H1 (cell line): Measurements from ENCODE around the gene LINGO4. TPM values are rescaled to one million over a fixed set of nuclear protein-coding genes. Genes with fewer than 3 reads are reported as not detected.

Experiments
- CTCF ChIA-PET: fragments of 300-600 bp; sonication (Branson Sonifier 250); formaldehyde crosslinking; loops from one replicate; lab custom pipeline; 2021; ENCODE audit not compliant: partially characterized antibody; lab: Charles Lee
- POLR2A ChIA-PET: fragments of 300-600 bp; sonication (Branson Sonifier 250); formaldehyde crosslinking; loops from one replicate; lab custom pipeline; 2021; ENCODE audit warnings: inconsistent platforms; ENCODE audit not compliant: partially characterized antibody; lab: Charles Lee
- DNase-seq, 2 experiments: peaks; one replicate each; pipeline versions ENCODE4 v3.0.0 to v3.0.0-alpha.2; 2010 to 2022; ENCODE audit warnings: low spot score in 2 of 2, low read depth in 1 of 2, mixed read lengths in 1 of 2
- FAIRE-seq: peaks from 2 replicates; lab custom pipeline; 2011; peaks lifted over from hg19 to GRCh38; lab: Jason Lieb, UNC
- H2AFZ ChIP-seq: 2 replicates; pipeline ENCODE4 v1.8.1; 2012; ENCODE audit warnings: low read length, inconsistent platforms
- H2AK5ac ChIP-seq: 2 replicates; pipeline ENCODE4 v1.6.1; 2013; ENCODE audit warnings: low read depth, low read length
- H2BK120ac ChIP-seq: replicated peaks from 2 replicates; pipeline ENCODE3; 2013; ENCODE audit warnings: low read depth, low read length, inconsistent platforms
- H2BK12ac ChIP-seq: 2 replicates; pipeline ENCODE4 v1.6.1; 2013; ENCODE audit warnings: low read depth, low read length
- H2BK15ac ChIP-seq: 2 replicates; pipeline ENCODE4 v1.6.1; 2013; ENCODE audit warnings: low read length
- H2BK20ac ChIP-seq: 2 replicates; pipeline ENCODE4 v1.6.1; 2013; ENCODE audit warnings: low read length
- H2BK5ac ChIP-seq: 2 replicates; pipeline ENCODE4 v1.6.1; 2013; ENCODE audit warnings: low read depth, low read length
- H3K14ac ChIP-seq: 2 replicates; pipeline ENCODE4 v1.6.1; 2013; ENCODE audit warnings: inconsistent platforms; ENCODE audit not compliant: insufficient read length
- H3K18ac ChIP-seq: 2 replicates; pipeline ENCODE4 v1.6.1; 2013; ENCODE audit warnings: low read length; ENCODE audit errors: extremely low read depth
- H3K23ac ChIP-seq: 2 replicates; pipeline ENCODE4 v1.6.1; 2013; ENCODE audit warnings: inconsistent platforms; ENCODE audit not compliant: insufficient read length
- H3K23me2 ChIP-seq: 2 replicates; pipeline ENCODE4 v1.6.1; 2013; ENCODE audit warnings: low read depth, low read length
- H3K27ac ChIP-seq: 2 replicates; pipeline ENCODE4 v1.6.1; 2011; ENCODE audit warnings: low read depth, low read length, inconsistent platforms
- H3K27me3 ChIP-seq, 4 experiments: replicated peaks in 1 of 4; 1 replicate in 1 of 4; 2 replicates in 3 of 4; pipeline versions ENCODE4 v1.6.1 to v1.8.1; 2011 to 2013; ENCODE audit warnings: low read length in 3 of 4, mild to moderate bottlenecking in 3 of 4, inconsistent platforms in 2 of 4, mixed read lengths in 2 of 4, moderate library complexity in 1 of 4; ENCODE audit not compliant: control insufficient read depth in 3 of 4, insufficient read depth in 3 of 4; ENCODE audit errors: extremely low read depth in 1 of 4
- H3K36me3 ChIP-seq, 4 experiments: 2 replicates each; pipeline versions ENCODE4 v1.6.1 to v1.8.1; 2011 to 2013; ENCODE audit warnings: mild to moderate bottlenecking in 4 of 4, low read length in 3 of 4, moderate library complexity in 2 of 4, control low read depth in 1 of 4, inconsistent platforms in 1 of 4; ENCODE audit not compliant: insufficient read depth in 4 of 4, control insufficient read depth in 2 of 4
- H3K4ac ChIP-seq: replicated peaks from 2 replicates; pipeline ENCODE3; 2013; ENCODE audit warnings: low read length, low read depth, mixed read lengths, inconsistent platforms; ENCODE audit not compliant: insufficient read length
- H3K4me1 ChIP-seq, 4 experiments: replicated peaks in 1 of 4; 1 replicate in 1 of 4; 2 replicates in 3 of 4; pipeline versions ENCODE4 v1.6.1 to v1.8.1; 2011 to 2013; ENCODE audit warnings: low read length in 3 of 4, inconsistent platforms in 2 of 4, mixed read lengths in 1 of 4; ENCODE audit not compliant: insufficient read depth in 4 of 4, control insufficient read depth in 3 of 4
- H3K4me2 ChIP-seq, 2 experiments: 2 replicates each; pipeline versions ENCODE4 v1.6.1 to v1.8.1; 2011 to 2013; ENCODE audit warnings: low read depth in 2 of 2, low read length in 2 of 2, control low read depth in 1 of 2, inconsistent platforms in 1 of 2, mild to moderate bottlenecking in 1 of 2; ENCODE audit not compliant: insufficient read depth in 1 of 2
- H3K4me3 ChIP-seq, 4 experiments: fragments of 200-600, 300-600 bp in 1 of 4; sonication (generic), shearing (Covaris generic), sonication (Bioruptor Twin) in 1 of 4; 2 replicates each; pipeline versions ENCODE4 v1.5.1 to v1.8.1; 2011 to 2016; ENCODE audit warnings: low read length in 4 of 4, low read depth in 3 of 4, control low read depth in 2 of 4, inconsistent platforms in 2 of 4, mild to moderate bottlenecking in 2 of 4, mixed read lengths in 1 of 4, moderate library complexity in 1 of 4; ENCODE audit not compliant: insufficient read depth in 2 of 4; ENCODE audit errors: extremely low read depth in 1 of 4
- H3K56ac ChIP-seq: replicated peaks from 2 replicates; pipeline ENCODE3; 2013; ENCODE audit warnings: low read depth, mild to moderate bottlenecking, mixed read lengths, low read length, inconsistent platforms; ENCODE audit not compliant: insufficient read length
- H3K79me1 ChIP-seq: 2 replicates; pipeline ENCODE4 v1.6.1; 2013; ENCODE audit warnings: low read depth, low read length, control low read depth
- H3K79me2 ChIP-seq, 2 experiments: 2 replicates each; pipeline versions ENCODE4 v1.6.1 to v1.8.1; 2012 to 2013; ENCODE audit warnings: low read length in 2 of 2, mild to moderate bottlenecking in 2 of 2, inconsistent platforms in 1 of 2; ENCODE audit not compliant: insufficient read depth in 2 of 2, control insufficient read depth in 1 of 2
- H3K9ac ChIP-seq, 4 experiments: replicated peaks in 1 of 4; 1 replicate in 1 of 4; 2 replicates in 3 of 4; pipeline versions ENCODE4 v1.6.1 to v1.8.1; 2011 to 2013; ENCODE audit warnings: low read depth in 3 of 4, low read length in 3 of 4, control low read depth in 2 of 4, mild to moderate bottlenecking in 2 of 4, moderate library complexity in 2 of 4, inconsistent platforms in 1 of 4; ENCODE audit errors: extremely low read depth in 1 of 4
- H3K9me3 ChIP-seq, 2 experiments: 2 replicates each; pipeline versions ENCODE4 v1.6.1 to v1.8.1; 2012 to 2013; ENCODE audit warnings: mild to moderate bottlenecking in 2 of 2, moderate library complexity in 2 of 2, control low read depth in 1 of 2, inconsistent platforms in 1 of 2, low read depth in 1 of 2, low read length in 1 of 2, mixed read lengths in 1 of 2; ENCODE audit not compliant: insufficient read depth in 2 of 2
- H4K20me1 ChIP-seq, 2 experiments: replicated peaks in 1 of 2; 2 replicates each; pipeline versions ENCODE3 to v1.8.1; 2011 to 2013; ENCODE audit warnings: inconsistent platforms in 2 of 2, low read length in 2 of 2, mild to moderate bottlenecking in 1 of 2; ENCODE audit not compliant: insufficient read depth in 2 of 2, control insufficient read depth in 1 of 2
- H4K5ac ChIP-seq: 2 replicates; pipeline ENCODE4 v1.6.1; 2013; ENCODE audit warnings: low read length, low read depth, mixed read lengths, inconsistent platforms; ENCODE audit not compliant: insufficient read length
- H4K8ac ChIP-seq: 2 replicates; pipeline ENCODE4 v1.8.0; 2013; ENCODE audit warnings: mild to moderate bottlenecking, moderate library complexity, low read length, inconsistent platforms; ENCODE audit not compliant: insufficient read depth; ENCODE audit errors: extremely low read depth
- H4K91ac ChIP-seq: replicated peaks from 2 replicates; pipeline ENCODE3; 2013; ENCODE audit warnings: low read length, mixed read lengths, inconsistent platforms; ENCODE audit not compliant: insufficient read length
- BRCA1 ChIP-seq: IDR thresholded peaks from 2 replicates; pipeline ENCODE4 v1.6.1; 2012; ENCODE audit warnings: low read depth, low read length, improper control_type of control experiment
- WGBS, 2 experiments: shearing (Covaris generic) in 1 of 2; methylation state at CpG; one replicate each; pipeline versions ENCODE4 v1.1.6 to v1.1.7; 2013 to 2015; ENCODE audit warnings: low lambda C conversion rate in 2 of 2, mixed read lengths in 2 of 2, inconsistent platforms in 1 of 2, low coverage in 1 of 2, missing lambda C conversion rate in 1 of 2; ENCODE audit not compliant: insufficient replicate concordance in 2 of 2, insufficient coverage in 1 of 2, insufficient read length in 1 of 2; ENCODE audit errors: extremely low coverage in 1 of 2, missing lambda C conversion rate in 1 of 2; 5-methylcytosine and 5-hydroxymethylcytosine counted together
- polyA plus RNA-seq, 7 experiments: library from polyadenylated mRNA; depleted of rRNA in 3 of 7; stranded (reverse) in 5 of 7; unstranded in 2 of 7; fragments of >200 nt in 5 of 7; fragments of 200-250 nt in 2 of 7; gene quantifications; 1 replicate in 5 of 7; 2 replicates in 1 of 7; 4 replicates in 1 of 7; pipeline versions ENCODE4 v1.2.1 to v1.2.3, GENCODE V29; 2011 to 2013; ENCODE audit warnings: missing spikeins in 2 of 7, mixed read lengths in 2 of 7
- total RNA-seq: library from RNA; stranded (reverse); fragmentation: NEBNext Ultra II Directional; extraction: Animal tissue kit (Norgen Biotek cat#: 25700); gene quantifications from 2 replicates; pipeline ENCODE4 v1.2.1, GENCODE V29; 2021

LINGO4 gene
- total and polyA plus RNA-seq, 2 of the 8 experiments (the other 6 are each of a cell fraction or from before 2014, with no cell fraction given), result 0.03 TPM; not detected in 1

- no peak overlapping the region for H3K23ac ChIP-seq
- H3K27ac ChIP-seq, result no peak overlapping the region; the same call in 1 of the 2 replicates
- H3K9ac ChIP-seq, result no peak overlapping the region
- no peaks in the 10 kb centered on the region for H3K36me3 ChIP-seq
- ChIA-PET POLR2A (interaction anchor here (1.1 to 1.4 kb wide), 2 partner anchors 53 to 83 kb away, joined by 3 read pairs; partner anchors contain the start of gene MRPL9), CTCF (interaction anchor here (0.7 to 1.2 kb wide), 4 partner anchors 9 to 78 kb away, joined by 3 to 4 read pairs (median 4); no protein-coding TSS in a partner anchor)
- no peak overlapping the region for H3K4me3 ChIP-seq
- H3K4me1 ChIP-seq, result no peaks in the 10 kb centered on the region; a peak in 1 of 7 replicates
- no peak overlapping the region for H4K91ac ChIP-seq
- H3K4me2 ChIP-seq, result no peak overlapping the region
- H3K79me2 ChIP-seq, result no peaks in the 10 kb centered on the region
- DNase-seq (no peak), FAIRE-seq (no peak)
- H2AFZ ChIP-seq, result no peak overlapping the region
- no peak overlapping the region for H3K14ac ChIP-seq
- no peak overlapping the region for H2BK5ac ChIP-seq
- H3K56ac ChIP-seq, result no peak overlapping the region
- H2BK120ac ChIP-seq, result no peak overlapping the region
- H3K27me3 ChIP-seq, result no peaks in the 10 kb centered on the region
- no peaks in the 10 kb centered on the region for H4K20me1 ChIP-seq
- no peaks in the 10 kb centered on the region for H3K9me3 ChIP-seq
- H3K18ac ChIP-seq, result no peak overlapping the region
- no peak overlapping the region for H2BK15ac ChIP-seq
- H2BK20ac ChIP-seq, result no peak overlapping the region
- no peak overlapping the region for H4K5ac ChIP-seq
- 80% methylated on average over 26 of the region's 26 CpGs; no CpG with 5 or more reads in 1 of the 2 experiments for WGBS, 2 experiments
- no peaks in the 10 kb centered on the region; the same call in 1 of the 2 replicates for H3K23me2 ChIP-seq
- no peak overlapping the region for H2BK12ac ChIP-seq
- H3K4ac ChIP-seq, result no peak overlapping the region
- H2AK5ac ChIP-seq, result no peak overlapping the region
- H4K8ac ChIP-seq, result peak overlapping the region; percentile 9; the same call in 1 of the 2 replicates
- no peaks in the 10 kb centered on the region for H3K79me1 ChIP-seq
- no peak for TF ChIP-seq BRCA1
These were observed 11.5 kb upstream of the LINGO4 start for GRCh38 chr1:151816548-151817352.
